CD14-positive monocyte (primary cell): Measurements from ENCODE around the gene RREB1. TPM values are rescaled to one million over a fixed set of nuclear protein-coding genes. Genes with fewer than 3 reads are reported as not detected.

Experiments
- DNase-seq, 3 donors: peaks; one replicate each; pipeline ENCODE4 v3.0.0-alpha.2; 2011 to 2022
- H2AFZ ChIP-seq: 2 replicates; pipeline ENCODE4 v1.6.0; 2012; ENCODE audit warnings: mild to moderate bottlenecking, low read depth, low read length, inconsistent platforms; ENCODE audit not compliant: insufficient read depth, poor library complexity, severe bottlenecking
- H3K27ac ChIP-seq, 2 donors: 1 replicate in 1 of 2; 2 replicates in 1 of 2; pipeline ENCODE4 v1.5.1; 2012 to 2013; ENCODE audit warnings: low read length in 2 of 2, control low read depth in 1 of 2, inconsistent platforms in 1 of 2, low read depth in 1 of 2, mild to moderate bottlenecking in 1 of 2
- H3K27me3 ChIP-seq, 2 donors: one replicate each; pipeline versions ENCODE4 v1.6.0 to v1.6.1; 2011 to 2013; ENCODE audit warnings: low read length in 2 of 2; ENCODE audit not compliant: control insufficient read depth in 2 of 2, insufficient read depth in 2 of 2
- H3K36me3 ChIP-seq, 2 donors: replicated peaks in 1 of 2; 1 replicate in 1 of 2; 2 replicates in 1 of 2; pipeline versions ENCODE4 v1.5.1 to v1.6.1; 2012 to 2013; ENCODE audit warnings: low read length in 2 of 2, control low read depth in 1 of 2, inconsistent platforms in 1 of 2, mild to moderate bottlenecking in 1 of 2; ENCODE audit not compliant: insufficient read depth in 2 of 2, control insufficient read depth in 1 of 2
- H3K4me1 ChIP-seq, 2 donors: 1 replicate in 1 of 2; 2 replicates in 1 of 2; pipeline versions ENCODE4 v1.5.1 to v1.6.1; 2012 to 2013; ENCODE audit warnings: low read length in 2 of 2, control low read depth in 1 of 2, inconsistent platforms in 1 of 2, mild to moderate bottlenecking in 1 of 2, moderate library complexity in 1 of 2; ENCODE audit not compliant: insufficient read depth in 2 of 2, control insufficient read depth in 1 of 2
- H3K4me2 ChIP-seq: replicated peaks from 2 replicates; pipeline ENCODE3; 2012; ENCODE audit warnings: low read length, moderate library complexity, mild to moderate bottlenecking; ENCODE audit not compliant: poor library complexity, severe bottlenecking; ENCODE audit errors: extremely low read depth
- H3K4me3 ChIP-seq, 3 experiments: fragments of 200-600 bp in 1 of 3; sonication (generic) in 1 of 3; replicated peaks in 1 of 3; 1 replicate in 2 of 3; 2 replicates in 1 of 3; pipeline ENCODE4 v1.5.1; 2011 to 2013; ENCODE audit warnings: low read length in 3 of 3, mild to moderate bottlenecking in 3 of 3, control low read depth in 2 of 3, low read depth in 2 of 3, inconsistent platforms in 1 of 3, moderate library complexity in 1 of 3
- H3K79me2 ChIP-seq: 2 replicates; pipeline ENCODE4 v1.6.0; 2012; ENCODE audit warnings: mild to moderate bottlenecking, control low read depth, inconsistent platforms, low read length, moderate library complexity; ENCODE audit not compliant: insufficient read depth
- H3K9ac ChIP-seq: 2 replicates; pipeline ENCODE4 v1.6.0; 2017; ENCODE audit warnings: low read length, mild to moderate bottlenecking; ENCODE audit not compliant: insufficient read depth, poor library complexity, severe bottlenecking
- H3K9me3 ChIP-seq, 2 donors: replicated peaks in 1 of 2; 1 replicate in 1 of 2; 2 replicates in 1 of 2; pipeline versions ENCODE4 v1.5.1 to v1.6.1; 2012 to 2013; ENCODE audit warnings: low read length in 2 of 2, control low read depth in 1 of 2; ENCODE audit not compliant: control insufficient read depth in 1 of 2, insufficient read depth in 1 of 2
- H4K20me1 ChIP-seq: 2 replicates; pipeline ENCODE4 v1.6.0; 2012; ENCODE audit warnings: mild to moderate bottlenecking, low read length, control low read depth, moderate library complexity; ENCODE audit not compliant: insufficient read depth
- H3K27ac Mint-ChIP-seq, 7 donors: one replicate each; pipeline ENCODE4 v1.8.0; 2020; ENCODE audit warnings: mild to moderate bottlenecking in 7 of 7, mixed read lengths in 7 of 7, moderate library complexity in 6 of 7, inconsistent platforms in 2 of 7
- H3K27me3 Mint-ChIP-seq, 3 donors: one replicate each; pipeline ENCODE4 v1.8.0; 2021 to 2022; ENCODE audit warnings: low read depth in 3 of 3, mild to moderate bottlenecking in 3 of 3, mixed read lengths in 3 of 3, moderate library complexity in 3 of 3, inconsistent platforms in 1 of 3
- H3K36me3 Mint-ChIP-seq, 2 donors: one replicate each; pipeline ENCODE4 v1.8.0; 2020; ENCODE audit warnings: mixed read lengths in 2 of 2, inconsistent platforms in 1 of 2, mild to moderate bottlenecking in 1 of 2
- H3K4me1 Mint-ChIP-seq: one replicate; pipeline ENCODE4 v1.8.0; 2020; ENCODE audit warnings: mild to moderate bottlenecking, mixed read lengths
- H3K4me3 Mint-ChIP-seq, 2 donors: one replicate each; pipeline ENCODE4 v1.8.0; 2020; ENCODE audit warnings: mild to moderate bottlenecking in 2 of 2, mixed read lengths in 2 of 2, moderate library complexity in 1 of 2
- H3K9me3 Mint-ChIP-seq, 7 donors: one replicate each; pipeline ENCODE4 v1.8.0; 2020 to 2022; ENCODE audit warnings: mixed read lengths in 7 of 7, mild to moderate bottlenecking in 6 of 7, moderate library complexity in 6 of 7, inconsistent platforms in 2 of 7
- CTCF ChIP-seq: fragments of 200-600 bp; IDR thresholded peaks from one replicate; pipeline ENCODE4 v1.8.0; 2022; ENCODE audit warnings: antibody characterized with exemption, mild to moderate bottlenecking
- WGBS: methylation state at CpG from one replicate; pipeline ENCODE4 v1.1.5; 2013; ENCODE audit warnings: missing lambda C conversion rate; ENCODE audit not compliant: insufficient coverage; 5-methylcytosine and 5-hydroxymethylcytosine counted together
- intact Hi-C, 2 donors: fragments of 100-400 bp; cut with micrococcal nuclease; formaldehyde crosslinking; loops; one replicate each; pipeline versions ENCODE4 v1.15.0 to v1.15.1; 2023
- polyA plus RNA-seq, 3 donors: library from polyadenylated mRNA; depleted of rRNA in 1 of 3; unstranded in 2 of 3; stranded (reverse) in 1 of 3; fragments of 300-500 nt in 2 of 3; fragments of >200 nt in 1 of 3; fragmentation: Illumina TruSeq in 2 of 3; gene quantifications; 1 replicate in 2 of 3; 2 replicates in 1 of 3; pipeline ENCODE4 v1.2.3, GENCODE V29; 2012 to 2021

RREB1 gene
- polyA plus RNA-seq, 3 donors: 2.1 to 15.3 (median 5.6) TPM

DNA sequence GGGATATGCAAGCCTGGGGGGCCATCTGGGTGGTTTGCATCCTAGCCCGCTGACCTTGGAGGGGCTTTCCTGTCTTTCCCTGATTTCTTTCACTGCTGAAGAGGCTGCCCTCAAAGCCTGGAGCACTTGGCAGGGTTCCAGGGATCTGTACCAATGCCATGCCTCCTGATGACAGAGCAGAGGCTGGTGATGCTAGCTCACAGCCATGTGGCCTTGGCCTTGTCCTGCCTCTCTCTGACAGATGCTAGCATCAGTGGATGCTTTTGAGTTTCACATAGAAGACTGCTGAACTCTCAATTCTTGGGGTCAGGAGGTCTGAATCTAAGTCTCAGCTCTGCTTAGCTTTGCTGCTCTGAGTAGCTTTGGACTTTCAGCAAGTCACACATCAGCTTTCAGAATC lies 21.9 kb upstream of the RREB1 start:
- no peaks in the 10 kb centered on the region for H3K36me3 Mint-ChIP-seq
- no peaks in the 10 kb centered on the region for H3K27me3 Mint-ChIP-seq
- intact Hi-C loops: loop anchor here in 1 of 2 donors (5.0 to 10.0 kb wide), 2 partner anchors 34 to 391 kb away; no protein-coding TSS in a partner anchor
- Histone ChIP-seq H3K36me3 (no peaks in the 10 kb centered on the region), H2AFZ (peak overlapping the region; percentile 82), H3K79me2 (no peaks in the 10 kb centered on the region), H3K4me3 (peak overlapping the region in 1 of 3 experiments; percentile 91), H3K9me3 (no peaks in the 10 kb centered on the region), H3K4me2 (peak overlapping the region; percentile 87), H4K20me1 (no peaks in the 10 kb centered on the region), H3K27me3 (no peaks in the 10 kb centered on the region), H3K27ac (peak overlapping the region; percentile 73 to 95), H3K4me1 (peaks cover 23 to 28% of the 10 kb centered on the region in 2 donors), H3K9ac (peak overlapping the region; percentile 73)
- peak overlapping the region; percentile 80 to 97 (median 94) for H3K27ac Mint-ChIP-seq
- H3K4me1 Mint-ChIP-seq: peaks cover 31% of the 10 kb centered on the region
- no peak for TF ChIP-seq CTCF
- peak overlapping the region in 1 of 2 donors; percentile 28 for H3K4me3 Mint-ChIP-seq
- no peaks in the 10 kb centered on the region for H3K9me3 Mint-ChIP-seq
- WGBS: no CpG with 5 or more reads among the region's 1 CpG
- peak in 2 of 3 donors; percentile 35 to 51 for DNase-seq

DNA sequence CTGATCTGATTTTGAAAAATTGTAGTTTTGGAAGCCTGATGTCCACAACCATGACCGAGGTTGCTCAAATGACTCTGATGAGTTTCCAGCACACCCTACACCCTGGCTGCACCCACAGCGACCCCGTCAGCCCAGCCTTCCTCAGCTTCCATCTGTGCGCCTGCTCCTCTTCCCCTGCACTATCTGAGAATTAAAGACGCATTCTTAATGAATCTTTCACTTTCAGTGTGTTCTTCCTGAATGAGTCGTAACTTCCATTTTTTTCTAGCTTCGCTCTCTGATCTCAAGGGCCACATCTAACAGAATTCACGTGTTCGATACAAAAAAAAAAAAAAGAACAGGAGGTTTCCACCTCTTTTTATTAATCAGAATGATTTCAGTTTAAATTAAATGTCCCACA lies 21.3 kb upstream of the RREB1 start:
- H3K4me3 ChIP-seq: peak overlapping the region; percentile 50 to 97 (median 91)
- peak overlapping the region; percentile 73 to 95 for H3K27ac ChIP-seq
- peak overlapping the region; percentile 73 for H3K9ac ChIP-seq
- peak in 2 of 3 donors; percentile 68 to 70 for DNase-seq
- H3K4me3 Mint-ChIP-seq: peak overlapping the region; percentile 77 to 93
- WGBS: 0% methylated on average over 6 of the region's 9 CpGs
- intact Hi-C loops: loop anchor here in 1 of 2 donors (5.0 to 10.0 kb wide), 2 partner anchors 34 to 392 kb away; no protein-coding TSS in a partner anchor
- peak overlapping the region; percentile 87 for H3K4me2 ChIP-seq
- no peaks in the 10 kb centered on the region for H3K27me3 Mint-ChIP-seq
- H2AFZ ChIP-seq: peak overlapping the region; percentile 82
- no peaks in the 10 kb centered on the region for H3K27me3 ChIP-seq
- H3K36me3 Mint-ChIP-seq: no peaks in the 10 kb centered on the region
- no peaks in the 10 kb centered on the region for H3K9me3 Mint-ChIP-seq
- no peaks in the 10 kb centered on the region for H3K36me3 ChIP-seq
- H3K4me1 Mint-ChIP-seq: peaks cover 31% of the 10 kb centered on the region
- H4K20me1 ChIP-seq: no peaks in the 10 kb centered on the region
- no peaks in the 10 kb centered on the region for H3K9me3 ChIP-seq
- peak; percentile 5 for TF ChIP-seq CTCF
- H3K4me1 ChIP-seq: peaks cover 23 to 28% of the 10 kb centered on the region in 2 donors
- peak overlapping the region; percentile 80 to 97 (median 94) for H3K27ac Mint-ChIP-seq
- no peaks in the 10 kb centered on the region for H3K79me2 ChIP-seq
